ENCODE data around the gene AMBP. TPM values are rescaled to one million over a fixed set of nuclear protein-coding genes. Genes with fewer than 3 reads are reported as not detected.

The AMBP gene
- polyA plus RNA-seq, 1 of the 3 experiments (the other 2 are of a cell fraction): 0.16 TPM

- DNase-seq: no peak
- Histone ChIP-seq H3K4me1 (ENCODE audit: control insufficient read depth in 1 of 2, insufficient read depth in 2 of 2, low read depth in 1 of 2, low read length in 1 of 2) (no peaks in the 10 kb centered on the region), H3K79me2 (ENCODE audit: insufficient read depth) (no peaks in the 10 kb centered on the region), H3K27me3 (ENCODE audit: insufficient read depth) (no peaks in the 10 kb centered on the region; the same call in 1 of the 2 replicates), H4K20me1 (ENCODE audit: insufficient read depth) (no peaks in the 10 kb centered on the region), H2AFZ (ENCODE audit: low read depth) (no peak overlapping the region), H3K4me2 (no peak overlapping the region), H3K9me2 (no peaks in the 10 kb centered on the region), H3K9me3 (no peaks in the 10 kb centered on the region), H3F3A (replicated peaks; ENCODE audit: insufficient read depth) (no peaks in the 10 kb centered on the region), H3K27ac (ENCODE audit: low read depth in 2 of 2, low read length in 1 of 2) (no peak overlapping the region), H3K36me3 (replicated peaks in 1 of 2; ENCODE audit: control insufficient read depth in 1 of 2, insufficient read depth in 2 of 2, low read length in 1 of 2) (no peaks in the 10 kb centered on the region), H3K4me3 (ENCODE audit: low read depth in 2 of 2, low read length in 1 of 2) (no peak overlapping the region), H3K9ac (no peak overlapping the region)
- ChIA-PET POLR2A (no interaction called here), CTCF (interaction anchor here (1.0 to 6.4 kb wide), 4 partner anchors 9 to 199 kb away, joined by 4 to 66 read pairs (median 6); no protein-coding TSS in a partner anchor)
- TF ChIP-seq RAD21 (IDR thresholded peaks at IDR 0.05; ENCODE audit: low read length) (no peak), GATA2 (CRISPR knock-in tag; IDR thresholded peaks at IDR 0.05) (no peak), RCOR1 (IDR thresholded peaks at IDR 0.05; ENCODE audit: low read length) (no peak), SMC3 (IDR thresholded peaks at IDR 0.05; ENCODE audit: low read depth, low read length) (no peak), NRF1 (IDR thresholded peaks at IDR 0.05; ENCODE audit: low read depth, low read length) (no peak), USF2 (IDR thresholded peaks at IDR 0.05; ENCODE audit: borderline replicate concordance, low read depth, low read length) (no peak), CHD2 (IDR thresholded peaks at IDR 0.05; ENCODE audit: low read length, partially characterized antibody) (no peak), YY1 (IDR thresholded peaks at IDR 0.05; ENCODE audit: low read depth) (no peak), USF1 (IDR thresholded peaks at IDR 0.05; ENCODE audit: borderline replicate concordance, low read depth) (no peak), TAF1 (IDR thresholded peaks at IDR 0.05; ENCODE audit: borderline replicate concordance, low read depth, low read length) (no peak), EZH2phosphoT487 (IDR thresholded peaks at IDR 0.05; ENCODE audit: borderline replicate concordance, low read depth) (no peak), FOXM1 (IDR thresholded peaks at IDR 0.05; ENCODE audit: low read depth) (no peak), CTCF (IDR thresholded peaks at IDR 0.05) (no peak), PBX3 (IDR thresholded peaks at IDR 0.05) (no peak)
- TF ChIP-seq, protein P1, sequence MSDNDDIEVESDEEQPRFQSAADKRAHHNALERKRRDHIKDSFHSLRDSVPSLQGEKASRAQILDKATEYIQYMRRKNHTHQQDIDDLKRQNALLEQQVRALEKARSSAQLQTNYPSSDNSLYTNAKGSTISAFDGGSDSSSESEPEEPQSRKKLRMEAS (IDR thresholded peaks at IDR 0.05; ENCODE audit: low read depth): no peak
- TF ChIP-seq, protein P2, sequence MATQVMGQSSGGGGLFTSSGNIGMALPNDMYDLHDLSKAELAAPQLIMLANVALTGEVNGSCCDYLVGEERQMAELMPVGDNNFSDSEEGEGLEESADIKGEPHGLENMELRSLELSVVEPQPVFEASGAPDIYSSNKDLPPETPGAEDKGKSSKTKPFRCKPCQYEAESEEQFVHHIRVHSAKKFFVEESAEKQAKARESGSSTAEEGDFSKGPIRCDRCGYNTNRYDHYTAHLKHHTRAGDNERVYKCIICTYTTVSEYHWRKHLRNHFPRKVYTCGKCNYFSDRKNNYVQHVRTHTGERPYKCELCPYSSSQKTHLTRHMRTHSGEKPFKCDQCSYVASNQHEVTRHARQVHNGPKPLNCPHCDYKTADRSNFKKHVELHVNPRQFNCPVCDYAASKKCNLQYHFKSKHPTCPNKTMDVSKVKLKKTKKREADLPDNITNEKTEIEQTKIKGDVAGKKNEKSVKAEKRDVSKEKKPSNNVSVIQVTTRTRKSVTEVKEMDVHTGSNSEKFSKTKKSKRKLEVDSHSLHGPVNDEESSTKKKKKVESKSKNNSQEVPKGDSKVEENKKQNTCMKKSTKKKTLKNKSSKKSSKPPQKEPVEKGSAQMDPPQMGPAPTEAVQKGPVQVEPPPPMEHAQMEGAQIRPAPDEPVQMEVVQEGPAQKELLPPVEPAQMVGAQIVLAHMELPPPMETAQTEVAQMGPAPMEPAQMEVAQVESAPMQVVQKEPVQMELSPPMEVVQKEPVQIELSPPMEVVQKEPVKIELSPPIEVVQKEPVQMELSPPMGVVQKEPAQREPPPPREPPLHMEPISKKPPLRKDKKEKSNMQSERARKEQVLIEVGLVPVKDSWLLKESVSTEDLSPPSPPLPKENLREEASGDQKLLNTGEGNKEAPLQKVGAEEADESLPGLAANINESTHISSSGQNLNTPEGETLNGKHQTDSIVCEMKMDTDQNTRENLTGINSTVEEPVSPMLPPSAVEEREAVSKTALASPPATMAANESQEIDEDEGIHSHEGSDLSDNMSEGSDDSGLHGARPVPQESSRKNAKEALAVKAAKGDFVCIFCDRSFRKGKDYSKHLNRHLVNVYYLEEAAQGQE (IDR thresholded peaks at IDR 0.05; ENCODE audit: low read depth, low read length): no peak
- 68% methylated on average over 4 of the region's 4 CpGs for WGBS (ENCODE audit: low lambda C conversion rate)
Measured at GRCh38 chr9:114092336-114092735, 14.2 kb upstream of the AMBP start.
